Stimulated activated CD4-positive, alpha-beta T cell treated with anti-CD3 and anti-CD28 coated beads, Interleukin-15, amount 100 ng/mL, for 48 hours (primary cell): ENCODE results near the gene CCDC74A.
A peak's percentile ranks its signal among the peaks of the same experiment; 100 is the strongest.
"Not testable (repeated sequence)": the region's sequence is repeated elsewhere in the genome, so short reads cannot be mapped to it uniquely, and the experiment has no call there.

Source experiments
- DNase-seq, 2 donors: peaks; one replicate each; pipeline ENCODE4 v3.0.0-alpha.2; 2020; ENCODE audit warnings: low read depth in 2 of 2

CCDC74A gene

GRCh38 chr2:131527131-131528001 lies at the start of gene CCDC74A:
Gene CCDC74A, plus strand, starts transcription at chr2:131527888. Its CDS starts 83 bp downstream, at chr2:131527971.
- DNase-seq = peak; percentile 51 to 75

- not testable (repeated sequence) for DNase-seq
Measured at GRCh38 chr2:131478074-131478849, 49.4 kb upstream of the CCDC74A start.

DNA sequence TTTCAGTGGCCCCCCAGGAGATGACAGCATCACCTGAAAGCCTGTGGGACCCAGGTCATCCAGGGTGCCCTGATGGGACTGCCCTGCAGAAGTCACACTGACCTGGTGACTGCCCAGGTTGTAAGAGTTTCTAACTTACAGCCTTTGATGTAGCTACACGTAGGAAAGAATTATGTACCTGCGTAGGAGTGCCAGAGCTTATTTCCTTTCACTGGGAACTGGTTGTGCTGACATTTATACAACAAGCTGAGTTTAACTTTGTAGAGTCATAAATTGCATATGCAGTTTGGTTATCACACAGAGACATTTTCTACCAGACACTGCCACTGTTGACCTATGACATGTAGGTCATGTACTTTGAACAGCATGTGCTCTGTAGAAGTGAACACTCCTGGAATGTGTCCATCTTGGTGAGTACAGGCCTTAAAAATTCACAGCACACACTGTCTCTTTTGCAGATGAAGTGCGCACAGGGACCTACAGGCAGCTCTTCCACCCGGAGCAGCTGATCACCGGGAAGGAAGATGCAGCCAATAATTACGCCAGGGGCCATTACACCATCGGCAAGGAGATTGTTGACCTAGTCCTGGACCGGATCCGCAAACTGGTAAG lies 48.7 kb upstream of the CCDC74A start:
- DNase-seq = not testable (repeated sequence)

DNA sequence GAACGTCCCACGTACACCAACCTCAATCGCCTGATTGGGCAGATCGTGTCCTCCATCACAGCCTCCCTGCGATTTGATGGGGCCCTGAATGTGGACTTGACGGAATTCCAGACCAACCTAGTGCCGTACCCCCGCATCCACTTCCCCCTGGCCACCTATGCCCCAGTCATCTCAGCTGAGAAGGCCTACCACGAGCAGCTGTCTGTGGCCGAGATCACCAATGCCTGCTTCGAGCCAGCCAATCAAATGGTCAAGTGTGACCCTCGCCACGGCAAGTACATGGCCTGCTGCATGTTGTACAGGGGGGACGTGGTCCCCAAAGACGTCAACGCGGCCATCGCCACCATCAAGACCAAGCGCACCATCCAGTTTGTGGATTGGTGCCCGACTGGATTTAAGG lies 47.3 kb upstream of the CCDC74A start:
- not testable (repeated sequence) for DNase-seq

GRCh38 chr2:131482506-131483155 lies 45.1 kb upstream of the CCDC74A start:
- not testable (repeated sequence) for DNase-seq

DNA sequence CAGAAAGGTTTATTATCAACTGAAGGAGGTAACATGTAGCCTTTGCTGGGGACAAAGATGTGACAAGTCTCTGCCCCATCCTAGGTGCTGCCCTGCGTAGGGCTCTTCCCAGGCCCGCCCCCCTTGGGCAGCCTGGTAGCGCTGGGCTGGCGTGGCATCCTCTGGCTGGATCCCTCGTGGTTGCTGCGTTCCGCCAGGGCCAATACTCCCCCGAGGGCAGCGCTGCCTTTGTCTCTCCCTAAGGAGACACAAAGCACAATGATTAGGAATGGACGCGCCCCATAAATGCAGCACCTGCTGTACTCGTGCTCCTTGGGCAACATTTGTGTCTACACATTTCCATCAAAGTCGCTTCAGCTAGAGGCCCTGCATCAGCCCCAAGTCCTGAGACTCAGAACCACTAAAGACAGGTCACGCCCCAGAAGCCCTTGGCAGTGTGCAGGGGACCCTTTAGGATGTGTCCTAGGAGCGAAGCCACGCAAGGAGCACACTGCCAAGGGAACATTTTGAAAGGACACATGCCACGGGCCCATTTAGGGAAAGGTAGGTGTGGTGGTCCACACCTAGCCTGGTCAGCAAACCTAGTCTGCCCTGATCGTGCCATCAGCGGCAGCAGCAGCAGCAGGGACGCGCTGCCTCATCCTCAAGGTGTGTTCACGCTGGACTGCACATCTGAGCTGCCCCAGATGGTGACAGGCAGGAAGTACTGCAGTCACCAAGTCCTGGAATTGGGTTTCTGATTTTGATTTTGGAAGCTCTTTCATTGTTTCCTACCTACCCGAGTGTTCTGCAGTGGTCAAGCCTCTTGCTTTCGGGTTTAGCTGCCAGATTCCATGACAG lies 43.5 kb upstream of the CCDC74A start:
- not testable (repeated sequence) for DNase-seq

DNA sequence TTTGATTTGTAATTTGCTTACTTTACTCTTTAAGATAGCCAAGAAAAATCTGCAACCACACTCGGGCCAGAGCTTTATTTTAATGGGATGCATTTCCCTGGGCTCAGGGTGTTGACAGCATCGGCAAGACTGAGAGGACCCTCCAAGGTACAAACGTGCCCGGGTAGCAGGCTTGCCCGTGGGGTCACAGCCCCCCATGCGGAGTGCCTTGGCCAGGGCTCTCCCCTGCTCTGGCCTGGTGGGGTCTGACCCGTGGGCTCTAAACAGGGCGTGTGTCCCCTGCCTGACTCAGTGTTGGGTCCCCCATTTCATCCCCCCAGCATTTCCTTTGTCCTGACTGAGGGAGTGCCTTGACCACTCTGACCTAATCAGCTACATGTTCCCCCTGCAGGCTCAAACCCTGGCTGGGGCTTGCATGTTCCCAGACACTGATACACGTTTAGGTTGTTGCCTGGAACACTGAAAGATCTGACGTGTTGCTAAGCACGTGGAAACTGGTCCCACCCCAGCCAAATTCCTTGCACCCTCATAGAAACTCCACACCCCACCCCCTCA lies 42.7 kb upstream of the CCDC74A start:
- not testable (repeated sequence) for DNase-seq

- not testable (repeated sequence) for DNase-seq
Measured at GRCh38 chr2:131486201-131486902, 41.3 kb upstream of the CCDC74A start.

GRCh38 chr2:131488306-131489205 lies 39.1 kb upstream of the CCDC74A start:
- DNase-seq = no peak

DNA sequence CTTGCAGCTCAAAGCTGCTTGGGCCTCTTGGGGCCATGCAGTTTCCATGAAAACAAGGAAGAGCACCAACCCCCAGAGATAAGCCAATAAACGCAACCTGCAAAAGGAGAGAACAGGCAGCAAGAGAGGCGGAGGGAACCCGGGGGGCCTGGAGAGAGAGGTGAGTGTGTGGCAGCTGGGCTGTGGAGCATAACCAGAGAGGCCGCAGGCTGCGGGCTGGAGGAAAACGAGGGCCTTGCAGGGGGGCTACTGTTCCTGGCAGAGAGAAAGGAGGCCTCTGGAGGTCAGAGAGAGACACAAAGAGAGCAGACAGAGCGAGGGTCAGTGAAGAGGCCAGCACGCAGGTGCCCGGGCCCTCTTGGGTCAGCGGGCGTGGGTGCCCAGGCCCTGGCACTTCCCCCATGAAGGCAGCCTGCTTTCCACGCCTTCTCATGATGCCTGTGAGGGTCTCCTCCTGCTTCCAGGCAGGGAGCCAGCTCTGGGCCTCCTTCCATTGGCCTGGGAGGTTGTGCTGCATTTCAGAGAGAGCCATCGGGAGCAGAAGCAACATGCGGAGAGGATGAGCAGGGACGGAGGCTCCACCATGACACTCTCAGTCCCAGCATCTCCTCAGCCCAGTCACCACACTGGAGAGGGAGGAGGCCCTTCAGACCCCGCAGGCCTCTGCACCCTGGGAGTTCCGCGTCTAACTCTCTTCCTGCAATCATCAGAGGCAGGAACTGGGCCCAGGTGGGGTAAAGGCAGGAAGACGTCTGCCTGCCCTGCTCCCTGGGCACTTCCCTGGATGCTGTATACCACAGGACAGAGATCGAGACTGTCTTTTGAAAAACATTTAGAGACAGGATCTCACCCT lies 36.8 kb upstream of the CCDC74A start:
- not testable (repeated sequence) for DNase-seq

- not testable (repeated sequence) for DNase-seq
Measured at GRCh38 chr2:131491469-131491836, 36.2 kb upstream of the CCDC74A start.

DNA sequence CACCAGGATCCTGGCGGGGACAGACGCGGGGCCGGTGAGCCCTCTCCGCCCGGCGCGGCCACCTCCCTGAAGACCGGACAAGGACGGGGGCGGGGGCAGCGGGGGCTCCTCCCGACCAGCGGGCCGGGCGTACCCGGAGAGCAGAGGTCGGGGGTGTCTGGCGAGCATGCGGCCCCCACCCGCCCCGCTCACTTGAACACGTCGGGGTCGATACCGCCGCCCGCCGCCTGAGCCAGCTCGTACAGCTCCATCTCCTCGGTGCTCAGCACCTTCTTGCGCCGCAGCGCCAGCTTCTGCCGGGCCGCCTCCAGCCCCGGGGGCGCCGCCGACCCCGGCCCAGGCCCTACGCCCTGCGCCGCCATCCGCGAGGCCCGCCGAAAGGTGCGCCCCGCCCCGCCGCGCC lies 35.7 kb upstream of the CCDC74A start, which contains the start of gene MZT2A:
MZT2A (minus strand) TSS at position 383 of the 403 bp plus-strand sequence; CDS start at position 362, 21 bp downstream.
- not testable (repeated sequence) for DNase-seq

GRCh38 chr2:131492418-131493198 lies 35.1 kb upstream of the CCDC74A start:
- DNase-seq = peak; percentile 89 to 91

DNA sequence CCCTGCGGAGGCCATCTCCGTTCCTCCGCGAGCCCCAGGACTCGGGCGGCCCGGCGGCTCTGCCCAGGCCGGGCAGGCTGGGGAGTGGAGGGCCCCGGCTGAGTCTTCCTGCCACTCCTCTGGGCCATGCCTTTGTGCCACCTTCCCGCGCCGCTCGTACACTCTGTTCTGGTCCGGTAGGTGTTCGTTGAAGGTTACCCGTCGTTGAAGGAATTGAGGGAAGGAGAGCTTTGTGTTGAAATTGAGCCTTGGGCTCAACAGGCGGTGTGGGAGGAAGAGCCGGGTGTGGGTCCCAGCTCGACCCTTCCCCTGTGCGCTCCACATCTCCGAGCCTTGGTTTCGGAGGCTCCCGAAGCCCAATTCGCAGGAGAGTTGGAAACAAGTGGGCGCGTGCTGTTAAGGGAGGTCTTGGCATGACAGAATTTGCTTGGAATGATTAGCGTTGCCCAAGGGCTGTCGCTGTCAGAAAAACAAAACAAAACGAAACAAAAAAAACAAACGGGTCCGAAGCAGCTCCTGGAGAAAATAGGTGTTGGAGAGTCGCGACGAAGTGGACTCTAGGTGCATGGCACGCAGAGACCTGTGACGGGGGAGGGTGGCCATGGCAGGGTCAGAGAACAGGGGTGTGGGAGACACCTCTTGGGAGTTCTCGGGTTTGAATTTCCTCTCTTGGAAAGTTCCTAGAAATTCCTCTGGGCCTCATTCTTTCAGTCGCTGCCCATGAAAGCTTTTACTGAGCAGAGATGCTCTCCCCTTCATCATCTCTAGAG lies 34.3 kb upstream of the CCDC74A start:
- DNase-seq = no peak

DNA sequence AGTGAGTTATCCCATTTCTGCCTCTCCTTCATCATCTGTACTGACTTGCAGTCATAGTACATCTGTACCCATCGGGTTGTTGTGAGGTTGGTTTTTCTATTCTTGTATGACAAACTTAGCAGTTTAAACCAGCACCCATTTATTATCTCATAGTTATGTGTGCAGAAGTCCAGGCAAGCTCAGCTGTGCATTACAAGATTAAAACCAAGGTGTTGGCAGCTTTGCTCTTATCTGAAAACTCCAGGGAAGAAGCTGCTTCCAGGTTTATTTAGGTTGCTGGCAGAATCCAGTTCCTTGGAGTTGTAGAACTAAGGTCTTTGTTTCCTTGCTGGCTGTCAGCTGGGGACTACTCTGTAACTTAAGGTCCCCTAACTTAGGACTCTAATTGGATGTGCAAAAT lies 32.2 kb upstream of the CCDC74A start:
- DNase-seq = not testable (repeated sequence)
